H1 (cell line): ENCODE results near the gene SLC17A8. TPM values are rescaled to one million over a fixed set of nuclear protein-coding genes. Genes with fewer than 3 reads are reported as not detected.

Experiments
- CTCF ChIA-PET: fragments of 300-600 bp; sonication (Branson Sonifier 250); formaldehyde crosslinking; loops from one replicate; lab custom pipeline; 2021; ENCODE audit not compliant: partially characterized antibody; lab: Charles Lee
- POLR2A ChIA-PET: fragments of 300-600 bp; sonication (Branson Sonifier 250); formaldehyde crosslinking; loops from one replicate; lab custom pipeline; 2021; ENCODE audit warnings: inconsistent platforms; ENCODE audit not compliant: partially characterized antibody; lab: Charles Lee
- DNase-seq, 2 experiments: peaks; one replicate each; pipeline versions ENCODE4 v3.0.0 to v3.0.0-alpha.2; 2010 to 2022; ENCODE audit warnings: low spot score in 2 of 2, low read depth in 1 of 2, mixed read lengths in 1 of 2
- FAIRE-seq: peaks from 2 replicates; lab custom pipeline; 2011; peaks lifted over from hg19 to GRCh38; lab: Jason Lieb, UNC
- H2AFZ ChIP-seq: 2 replicates; pipeline ENCODE4 v1.8.1; 2012; ENCODE audit warnings: low read length, inconsistent platforms
- H2AK5ac ChIP-seq: 2 replicates; pipeline ENCODE4 v1.6.1; 2013; ENCODE audit warnings: low read depth, low read length
- H2BK120ac ChIP-seq: replicated peaks from 2 replicates; pipeline ENCODE3; 2013; ENCODE audit warnings: low read depth, low read length, inconsistent platforms
- H2BK12ac ChIP-seq: 2 replicates; pipeline ENCODE4 v1.6.1; 2013; ENCODE audit warnings: low read depth, low read length
- H2BK15ac ChIP-seq: 2 replicates; pipeline ENCODE4 v1.6.1; 2013; ENCODE audit warnings: low read length
- H2BK20ac ChIP-seq: 2 replicates; pipeline ENCODE4 v1.6.1; 2013; ENCODE audit warnings: low read length
- H2BK5ac ChIP-seq: 2 replicates; pipeline ENCODE4 v1.6.1; 2013; ENCODE audit warnings: low read depth, low read length
- H3K14ac ChIP-seq: 2 replicates; pipeline ENCODE4 v1.6.1; 2013; ENCODE audit warnings: inconsistent platforms; ENCODE audit not compliant: insufficient read length
- H3K18ac ChIP-seq: 2 replicates; pipeline ENCODE4 v1.6.1; 2013; ENCODE audit warnings: low read length; ENCODE audit errors: extremely low read depth
- H3K23ac ChIP-seq: 2 replicates; pipeline ENCODE4 v1.6.1; 2013; ENCODE audit warnings: inconsistent platforms; ENCODE audit not compliant: insufficient read length
- H3K23me2 ChIP-seq: 2 replicates; pipeline ENCODE4 v1.6.1; 2013; ENCODE audit warnings: low read depth, low read length
- H3K27ac ChIP-seq: 2 replicates; pipeline ENCODE4 v1.6.1; 2011; ENCODE audit warnings: low read depth, low read length, inconsistent platforms
- H3K27me3 ChIP-seq, 4 experiments: replicated peaks in 1 of 4; 1 replicate in 1 of 4; 2 replicates in 3 of 4; pipeline versions ENCODE4 v1.6.1 to v1.8.1; 2011 to 2013; ENCODE audit warnings: low read length in 3 of 4, mild to moderate bottlenecking in 3 of 4, inconsistent platforms in 2 of 4, mixed read lengths in 2 of 4, moderate library complexity in 1 of 4; ENCODE audit not compliant: control insufficient read depth in 3 of 4, insufficient read depth in 3 of 4; ENCODE audit errors: extremely low read depth in 1 of 4
- H3K36me3 ChIP-seq, 4 experiments: 2 replicates each; pipeline versions ENCODE4 v1.6.1 to v1.8.1; 2011 to 2013; ENCODE audit warnings: mild to moderate bottlenecking in 4 of 4, low read length in 3 of 4, moderate library complexity in 2 of 4, control low read depth in 1 of 4, inconsistent platforms in 1 of 4; ENCODE audit not compliant: insufficient read depth in 4 of 4, control insufficient read depth in 2 of 4
- H3K4ac ChIP-seq: replicated peaks from 2 replicates; pipeline ENCODE3; 2013; ENCODE audit warnings: low read length, low read depth, mixed read lengths, inconsistent platforms; ENCODE audit not compliant: insufficient read length
- H3K4me1 ChIP-seq, 4 experiments: replicated peaks in 1 of 4; 1 replicate in 1 of 4; 2 replicates in 3 of 4; pipeline versions ENCODE4 v1.6.1 to v1.8.1; 2011 to 2013; ENCODE audit warnings: low read length in 3 of 4, inconsistent platforms in 2 of 4, mixed read lengths in 1 of 4; ENCODE audit not compliant: insufficient read depth in 4 of 4, control insufficient read depth in 3 of 4
- H3K4me2 ChIP-seq, 2 experiments: 2 replicates each; pipeline versions ENCODE4 v1.6.1 to v1.8.1; 2011 to 2013; ENCODE audit warnings: low read depth in 2 of 2, low read length in 2 of 2, control low read depth in 1 of 2, inconsistent platforms in 1 of 2, mild to moderate bottlenecking in 1 of 2; ENCODE audit not compliant: insufficient read depth in 1 of 2
- H3K4me3 ChIP-seq, 4 experiments: fragments of 200-600, 300-600 bp in 1 of 4; sonication (generic), shearing (Covaris generic), sonication (Bioruptor Twin) in 1 of 4; 2 replicates each; pipeline versions ENCODE4 v1.5.1 to v1.8.1; 2011 to 2016; ENCODE audit warnings: low read length in 4 of 4, low read depth in 3 of 4, control low read depth in 2 of 4, inconsistent platforms in 2 of 4, mild to moderate bottlenecking in 2 of 4, mixed read lengths in 1 of 4, moderate library complexity in 1 of 4; ENCODE audit not compliant: insufficient read depth in 2 of 4; ENCODE audit errors: extremely low read depth in 1 of 4
- H3K56ac ChIP-seq: replicated peaks from 2 replicates; pipeline ENCODE3; 2013; ENCODE audit warnings: low read depth, mild to moderate bottlenecking, mixed read lengths, low read length, inconsistent platforms; ENCODE audit not compliant: insufficient read length
- H3K79me1 ChIP-seq: 2 replicates; pipeline ENCODE4 v1.6.1; 2013; ENCODE audit warnings: low read depth, low read length, control low read depth
- H3K79me2 ChIP-seq, 2 experiments: 2 replicates each; pipeline versions ENCODE4 v1.6.1 to v1.8.1; 2012 to 2013; ENCODE audit warnings: low read length in 2 of 2, mild to moderate bottlenecking in 2 of 2, inconsistent platforms in 1 of 2; ENCODE audit not compliant: insufficient read depth in 2 of 2, control insufficient read depth in 1 of 2
- H3K9ac ChIP-seq, 4 experiments: replicated peaks in 1 of 4; 1 replicate in 1 of 4; 2 replicates in 3 of 4; pipeline versions ENCODE4 v1.6.1 to v1.8.1; 2011 to 2013; ENCODE audit warnings: low read depth in 3 of 4, low read length in 3 of 4, control low read depth in 2 of 4, mild to moderate bottlenecking in 2 of 4, moderate library complexity in 2 of 4, inconsistent platforms in 1 of 4; ENCODE audit errors: extremely low read depth in 1 of 4
- H3K9me3 ChIP-seq, 2 experiments: 2 replicates each; pipeline versions ENCODE4 v1.6.1 to v1.8.1; 2012 to 2013; ENCODE audit warnings: mild to moderate bottlenecking in 2 of 2, moderate library complexity in 2 of 2, control low read depth in 1 of 2, inconsistent platforms in 1 of 2, low read depth in 1 of 2, low read length in 1 of 2, mixed read lengths in 1 of 2; ENCODE audit not compliant: insufficient read depth in 2 of 2
- H4K20me1 ChIP-seq, 2 experiments: replicated peaks in 1 of 2; 2 replicates each; pipeline versions ENCODE3 to v1.8.1; 2011 to 2013; ENCODE audit warnings: inconsistent platforms in 2 of 2, low read length in 2 of 2, mild to moderate bottlenecking in 1 of 2; ENCODE audit not compliant: insufficient read depth in 2 of 2, control insufficient read depth in 1 of 2
- H4K5ac ChIP-seq: 2 replicates; pipeline ENCODE4 v1.6.1; 2013; ENCODE audit warnings: low read length, low read depth, mixed read lengths, inconsistent platforms; ENCODE audit not compliant: insufficient read length
- H4K8ac ChIP-seq: 2 replicates; pipeline ENCODE4 v1.8.0; 2013; ENCODE audit warnings: mild to moderate bottlenecking, moderate library complexity, low read length, inconsistent platforms; ENCODE audit not compliant: insufficient read depth; ENCODE audit errors: extremely low read depth
- H4K91ac ChIP-seq: replicated peaks from 2 replicates; pipeline ENCODE3; 2013; ENCODE audit warnings: low read length, mixed read lengths, inconsistent platforms; ENCODE audit not compliant: insufficient read length
- CBX5 ChIP-seq: fragments of 300-800, 300-1000 bp; sonication (generic); IDR thresholded peaks from 2 replicates; pipeline ENCODE4 v1.7.1; 2016; ENCODE audit warnings: antibody characterized with exemption, low read length, low read depth
- CHD1 ChIP-seq: IDR thresholded peaks from 2 replicates; pipeline ENCODE4 v1.6.1; 2012; ENCODE audit warnings: low read depth, low read length, improper control_type of control experiment
- EZH2 ChIP-seq: fragments of 200-600 bp; sonication (generic); IDR thresholded peaks from 2 replicates; pipeline ENCODE4 v1.7.1; 2012; ENCODE audit warnings: low read depth, mild to moderate bottlenecking, moderate library complexity, low read length, inconsistent platforms; ENCODE audit not compliant: severe bottlenecking
- GABPA ChIP-seq: IDR thresholded peaks from 2 replicates; pipeline ENCODE4 v1.6.1; 2011; ENCODE audit warnings: mild to moderate bottlenecking, low read length, moderate library complexity, borderline replicate concordance; ENCODE audit not compliant: insufficient read depth
- KDM4A ChIP-seq: IDR thresholded peaks from one replicate; pipeline ENCODE4 v1.7.1; 2012; ENCODE audit warnings: low read depth, mild to moderate bottlenecking, moderate library complexity, low read length, inconsistent platforms; ENCODE audit not compliant: severe bottlenecking
- POLR2AphosphoS5 ChIP-seq: IDR thresholded peaks from 2 replicates; pipeline ENCODE4 v1.6.1; 2011; ENCODE audit warnings: low read depth, low read length
- SP4 ChIP-seq: IDR thresholded peaks from 2 replicates; pipeline ENCODE4 v1.6.1; 2012; ENCODE audit warnings: low read length, inconsistent platforms
- TEAD4 ChIP-seq: IDR thresholded peaks from 2 replicates; pipeline ENCODE4 v1.6.1; 2012; ENCODE audit warnings: low read depth, low read length, inconsistent platforms, mixed read lengths
- WGBS, 2 experiments: shearing (Covaris generic) in 1 of 2; methylation state at CpG; one replicate each; pipeline versions ENCODE4 v1.1.6 to v1.1.7; 2013 to 2015; ENCODE audit warnings: low lambda C conversion rate in 2 of 2, mixed read lengths in 2 of 2, inconsistent platforms in 1 of 2, low coverage in 1 of 2, missing lambda C conversion rate in 1 of 2; ENCODE audit not compliant: insufficient replicate concordance in 2 of 2, insufficient coverage in 1 of 2, insufficient read length in 1 of 2; ENCODE audit errors: extremely low coverage in 1 of 2, missing lambda C conversion rate in 1 of 2; 5-methylcytosine and 5-hydroxymethylcytosine counted together
- polyA plus RNA-seq, 7 experiments: library from polyadenylated mRNA; depleted of rRNA in 3 of 7; stranded (reverse) in 5 of 7; unstranded in 2 of 7; fragments of >200 nt in 5 of 7; fragments of 200-250 nt in 2 of 7; gene quantifications; 1 replicate in 5 of 7; 2 replicates in 1 of 7; 4 replicates in 1 of 7; pipeline versions ENCODE4 v1.2.1 to v1.2.3, GENCODE V29; 2011 to 2013; ENCODE audit warnings: missing spikeins in 2 of 7, mixed read lengths in 2 of 7
- total RNA-seq: library from RNA; stranded (reverse); fragmentation: NEBNext Ultra II Directional; extraction: Animal tissue kit (Norgen Biotek cat#: 25700); gene quantifications from 2 replicates; pipeline ENCODE4 v1.2.1, GENCODE V29; 2021
- TF ChIP-seq, protein P1 (sequence below), 3 experiments: IDR thresholded peaks; 1 replicate in 2 of 3; 2 replicates in 1 of 3; pipeline versions ENCODE4 v1.5.1 to v1.6.1; 2011; ENCODE audit warnings: low read length in 3 of 3, mild to moderate bottlenecking in 3 of 3, inconsistent platforms in 2 of 3, low read depth in 1 of 3, moderate library complexity in 1 of 3; ENCODE audit not compliant: insufficient read depth in 1 of 3; ENCODE audit errors: control extremely low read depth in 1 of 3
- TF ChIP-seq, protein P2 (sequence below): IDR thresholded peaks from 2 replicates; pipeline ENCODE4 v1.6.1; 2012; ENCODE audit warnings: low read length, inconsistent platforms

SLC17A8 gene
- total and polyA plus RNA-seq, 2 of the 8 experiments (the other 6 are each of a cell fraction or from before 2014, with no cell fraction given): 0.14 to 0.30 TPM

DNA sequence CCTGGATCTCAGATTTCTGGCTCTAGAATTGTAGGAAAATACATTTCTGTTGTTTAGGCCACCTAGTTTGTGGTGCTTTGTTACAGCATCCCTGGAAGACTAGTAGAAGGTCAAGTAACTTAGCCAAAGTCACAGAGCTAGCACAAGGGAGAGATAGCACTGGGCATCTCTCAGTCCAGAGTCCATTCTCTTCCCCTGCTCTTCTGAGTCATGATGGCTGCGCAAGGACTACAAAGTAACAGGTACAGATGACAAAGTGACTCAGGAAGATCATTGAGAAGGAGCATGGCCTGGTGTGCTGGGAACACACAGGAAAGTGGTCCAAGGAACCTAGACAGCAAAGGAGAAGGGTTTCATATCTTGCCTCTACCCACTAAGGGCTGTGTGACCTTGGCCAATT is 19.3 kb downstream of the SLC17A8 start:
- H2BK20ac ChIP-seq: no peak overlapping the region
- H3K23me2 ChIP-seq: no peaks in the 10 kb centered on the region
- H2AFZ ChIP-seq: 0 out of 2 replicates have a peak overlapping the region, but pooled peaks have one; percentile 63
- H4K20me1 ChIP-seq: no peaks in the 10 kb centered on the region
- ChIA-PET POLR2A (no interaction called here), CTCF (interaction anchor here (0.7 to 6.9 kb wide), 4 partner anchors 9 to 451 kb away, joined by 3 to 49 read pairs (median 4); no protein-coding TSS in a partner anchor)
- H4K91ac ChIP-seq: no peak overlapping the region
- H3K18ac ChIP-seq: no peak overlapping the region
- no peak overlapping the region for H3K4ac ChIP-seq
- no peak overlapping the region for H3K4me3 ChIP-seq
- no peak overlapping the region for H2BK15ac ChIP-seq
- no peak overlapping the region for H3K56ac ChIP-seq
- no peak overlapping the region for H2BK5ac ChIP-seq
- no peak overlapping the region for H2BK120ac ChIP-seq
- no peak overlapping the region for H3K23ac ChIP-seq
- H3K14ac ChIP-seq: no peak overlapping the region
- no peak overlapping the region for H4K5ac ChIP-seq
- peaks cover 3 to 17% (median 13%) of the 10 kb centered on the region in 4 experiments; a peak in 5 of 7 replicates for H3K4me1 ChIP-seq
- DNase-seq (no peak), FAIRE-seq (no peak)
- no peak overlapping the region for H3K9ac ChIP-seq
- WGBS, 2 experiments: 73% methylated on average over 1 of the region's 1 CpG; no CpG with 5 or more reads in 1 of the 2 experiments
- H3K36me3 ChIP-seq: no peaks in the 10 kb centered on the region
- H3K27me3 ChIP-seq: no peaks in the 10 kb centered on the region
- no peaks in the 10 kb centered on the region for H3K79me2 ChIP-seq
- no peaks in the 10 kb centered on the region for H3K79me1 ChIP-seq
- no peaks in the 10 kb centered on the region for H3K9me3 ChIP-seq
- H3K27ac ChIP-seq: no peak overlapping the region
- H3K4me2 ChIP-seq: no peak overlapping the region
- H2BK12ac ChIP-seq: no peak overlapping the region
- no peak overlapping the region for H4K8ac ChIP-seq
- H2AK5ac ChIP-seq: no peak overlapping the region
- TF ChIP-seq GABPA (no peak), KDM4A (no peak), CHD1 (no peak), TEAD4 (no peak), SP4 (no peak), CBX5 (no peak), EZH2 (no peak), POLR2AphosphoS5 (no peak)
- TF ChIP-seq, protein P1, sequence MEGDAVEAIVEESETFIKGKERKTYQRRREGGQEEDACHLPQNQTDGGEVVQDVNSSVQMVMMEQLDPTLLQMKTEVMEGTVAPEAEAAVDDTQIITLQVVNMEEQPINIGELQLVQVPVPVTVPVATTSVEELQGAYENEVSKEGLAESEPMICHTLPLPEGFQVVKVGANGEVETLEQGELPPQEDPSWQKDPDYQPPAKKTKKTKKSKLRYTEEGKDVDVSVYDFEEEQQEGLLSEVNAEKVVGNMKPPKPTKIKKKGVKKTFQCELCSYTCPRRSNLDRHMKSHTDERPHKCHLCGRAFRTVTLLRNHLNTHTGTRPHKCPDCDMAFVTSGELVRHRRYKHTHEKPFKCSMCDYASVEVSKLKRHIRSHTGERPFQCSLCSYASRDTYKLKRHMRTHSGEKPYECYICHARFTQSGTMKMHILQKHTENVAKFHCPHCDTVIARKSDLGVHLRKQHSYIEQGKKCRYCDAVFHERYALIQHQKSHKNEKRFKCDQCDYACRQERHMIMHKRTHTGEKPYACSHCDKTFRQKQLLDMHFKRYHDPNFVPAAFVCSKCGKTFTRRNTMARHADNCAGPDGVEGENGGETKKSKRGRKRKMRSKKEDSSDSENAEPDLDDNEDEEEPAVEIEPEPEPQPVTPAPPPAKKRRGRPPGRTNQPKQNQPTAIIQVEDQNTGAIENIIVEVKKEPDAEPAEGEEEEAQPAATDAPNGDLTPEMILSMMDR (IDR thresholded peaks at IDR 0.05; ENCODE audit: control extremely low read depth in 1 of 3, insufficient read depth in 1 of 3, low read depth in 1 of 3, low read length in 3 of 3): no peak
- TF ChIP-seq, protein P2, sequence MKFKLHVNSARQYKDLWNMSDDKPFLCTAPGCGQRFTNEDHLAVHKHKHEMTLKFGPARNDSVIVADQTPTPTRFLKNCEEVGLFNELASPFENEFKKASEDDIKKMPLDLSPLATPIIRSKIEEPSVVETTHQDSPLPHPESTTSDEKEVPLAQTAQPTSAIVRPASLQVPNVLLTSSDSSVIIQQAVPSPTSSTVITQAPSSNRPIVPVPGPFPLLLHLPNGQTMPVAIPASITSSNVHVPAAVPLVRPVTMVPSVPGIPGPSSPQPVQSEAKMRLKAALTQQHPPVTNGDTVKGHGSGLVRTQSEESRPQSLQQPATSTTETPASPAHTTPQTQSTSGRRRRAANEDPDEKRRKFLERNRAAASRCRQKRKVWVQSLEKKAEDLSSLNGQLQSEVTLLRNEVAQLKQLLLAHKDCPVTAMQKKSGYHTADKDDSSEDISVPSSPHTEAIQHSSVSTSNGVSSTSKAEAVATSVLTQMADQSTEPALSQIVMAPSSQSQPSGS: no peak
